Kidney (tissue), 14 donors: Measurements from ENCODE around the gene INPP4A. TPM values are rescaled to one million over a fixed set of nuclear protein-coding genes. Genes with fewer than 3 reads are reported as not detected.

Experiments
- DNase-seq, 5 donors: peaks; one replicate each; pipeline ENCODE4 v3.0.0-alpha.2; 2013 to 2020
- FAIRE-seq: peaks from 2 replicates; lab custom pipeline; 2012; peaks lifted over from hg19 to GRCh38; lab: Jason Lieb, UNC
- H3K27ac ChIP-seq, 2 donors: one replicate each; pipeline ENCODE4 v1.7.0; 2013; ENCODE audit warnings: low read depth in 2 of 2, low read length in 2 of 2, inconsistent platforms in 1 of 2
- H3K27me3 ChIP-seq: one replicate; pipeline ENCODE4 v1.7.1; 2013; ENCODE audit warnings: low read length, inconsistent platforms; ENCODE audit not compliant: control insufficient read depth, insufficient read depth
- H3K36me3 ChIP-seq, 3 donors: one replicate each; pipeline versions ENCODE4 v1.7.0 to v1.7.1; 2013; ENCODE audit warnings: low read length in 3 of 3, control low read depth in 1 of 3, inconsistent platforms in 1 of 3; ENCODE audit not compliant: insufficient read depth in 3 of 3, control insufficient read depth in 2 of 3
- H3K4me1 ChIP-seq, 3 donors: one replicate each; pipeline versions ENCODE4 v1.7.0 to v1.7.1; 2013; ENCODE audit warnings: low read length in 3 of 3, inconsistent platforms in 1 of 3, low read depth in 1 of 3; ENCODE audit not compliant: control insufficient read depth in 2 of 3, insufficient read depth in 2 of 3
- H3K4me3 ChIP-seq, 3 donors: one replicate each; pipeline versions ENCODE4 v1.7.0 to v1.8.1; 2013; ENCODE audit warnings: low read length in 3 of 3, control low read depth in 1 of 3, inconsistent platforms in 1 of 3
- H3K9ac ChIP-seq, 3 donors: one replicate each; pipeline versions ENCODE4 v1.7.0 to v1.7.1; 2013; ENCODE audit warnings: low read length in 3 of 3, control low read depth in 1 of 3, inconsistent platforms in 1 of 3
- H3K9me3 ChIP-seq, 3 donors: one replicate each; pipeline versions ENCODE4 v1.7.0 to v1.7.1; 2013; ENCODE audit warnings: low read length in 3 of 3, control low read depth in 1 of 3, inconsistent platforms in 1 of 3; ENCODE audit not compliant: control insufficient read depth in 2 of 3, insufficient read depth in 1 of 3
- CTCF ChIP-seq: IDR thresholded peaks from 3 replicates; pipeline ENCODE4 v1.5.1; 2012; ENCODE audit warnings: mild to moderate bottlenecking, moderate library complexity, borderline replicate concordance; ENCODE audit not compliant: insufficient read depth; ENCODE audit errors: extremely low read depth
- intact Hi-C: fragments of 100-400 bp; cut with DNase I; formaldehyde crosslinking; loops from one replicate; pipeline ENCODE4 v1.11.1; 2022
- polyA plus RNA-seq: library from polyadenylated mRNA; stranded (reverse); fragments of 350-450 nt; fragmentation: Illumina TruSeq; extraction: RNeasy Lipid Tissue Mini Kit (QIAGEN cat#74804); gene quantifications from one replicate; pipeline ENCODE4 v1.2.3, GENCODE V29; 2014; ENCODE audit warnings: low read depth, low replicate concordance; ENCODE audit not compliant: insufficient read depth
- total RNA-seq: library from RNA; stranded (reverse); fragmentation: NEBNext Ultra II Directional; extraction: Animal tissue kit (Norgen Biotek cat#: 25700); gene quantifications from one replicate; pipeline ENCODE4 v1.2.1, GENCODE V29; 2021
- donor health status: control.
- donor health status: control.
- donor health status: control.
- donor health status: control.
- donor health status: control.
- donor health status: DM: yes; HTN: yes; CAD: no.
- donor health status: Normal renal cell carcinoma (clear cell type).

Gene INPP4A
- total and polyA plus RNA-seq, 2 donors from 2014 or later: 4.1 to 27.9 TPM

GRCh38 chr2:98543842-98544241, 99.2 kb downstream of the INPP4A start:
- no peak overlapping the region for H3K27ac ChIP-seq
- FAIRE-seq: no peak
- intact Hi-C loops: no loop called here
- DNase-seq: no peak
- H3K4me1 ChIP-seq: no peaks in the 10 kb centered on the region
- TF ChIP-seq CTCF: no peak
- H3K4me3 ChIP-seq: no peak overlapping the region
- H3K36me3 ChIP-seq: peaks cover 0 to 26% (median 24%) of the 10 kb centered on the region in 3 donors
- no peaks in the 10 kb centered on the region for H3K9me3 ChIP-seq
- no peak overlapping the region for H3K9ac ChIP-seq
- H3K27me3 ChIP-seq: no peaks in the 10 kb centered on the region

- DNase-seq (no peak), FAIRE-seq (no peak)
- Histone ChIP-seq H3K36me3 (peaks cover 0 to 18% (median 17%) of the 10 kb centered on the region in 3 donors), H3K4me1 (no peaks in the 10 kb centered on the region), H3K9me3 (no peaks in the 10 kb centered on the region), H3K27ac (no peak overlapping the region), H3K4me3 (no peak overlapping the region), H3K9ac (no peak overlapping the region), H3K27me3 (no peaks in the 10 kb centered on the region)
- no peak for TF ChIP-seq CTCF
- intact Hi-C loops: no loop called here
These were observed 100.9 kb downstream of the INPP4A start for GRCh38 chr2:98545591-98545990.

GRCh38 chr2:98546186-98546585, 101.5 kb downstream of the INPP4A start:
- intact Hi-C loops: no loop called here
- Histone ChIP-seq H3K9me3 (no peaks in the 10 kb centered on the region), H3K4me3 (no peak overlapping the region), H3K36me3 (peaks cover 0 to 18% (median 17%) of the 10 kb centered on the region in 3 donors), H3K27me3 (no peaks in the 10 kb centered on the region), H3K9ac (no peak overlapping the region), H3K4me1 (no peaks in the 10 kb centered on the region), H3K27ac (no peak overlapping the region)
- DNase-seq: no peak
- TF ChIP-seq CTCF: no peak
- FAIRE-seq: no peak
